RWPE2 (cell line): ENCODE measurements around the gene PRIM2.
"Not testable (repeated sequence)": the region's sequence is repeated elsewhere in the genome, so short reads cannot be mapped to it uniquely, and the experiment has no call there.

Experiments used
- ATAC-seq: fragments of 200-7000 bp; cut with Tn5 transposase; 3 replicates; pipeline ENCODE4 v1.9.1; 2021; ENCODE audit warnings: low read depth
- DNase-seq: peaks from one replicate; pipeline ENCODE4 v3.0.0-alpha.2; 2020; ENCODE audit warnings: low spot score
- H3K27ac ChIP-seq: fragments of 450-650 bp; 2 replicates; pipeline ENCODE4 v1.5.1; 2017; ENCODE audit warnings: mild to moderate bottlenecking; ENCODE audit not compliant: poor library complexity, severe bottlenecking
- H3K27me3 ChIP-seq: fragments of 250-450 bp; sonication (Bioruptor Pico); 2 replicates; pipeline ENCODE4 v1.5.1; 2021; ENCODE audit warnings: mild to moderate bottlenecking, moderate library complexity; ENCODE audit not compliant: insufficient read depth, poor library complexity, severe bottlenecking
- H3K36me3 ChIP-seq: fragments of 250-450 bp; sonication (Bioruptor Pico); 2 replicates; pipeline ENCODE4 v1.5.1; 2020; ENCODE audit warnings: low read depth, mild to moderate bottlenecking, moderate library complexity
- H3K4me1 ChIP-seq: fragments of 250-450 bp; sonication (Bioruptor Pico); 2 replicates; pipeline ENCODE4 v1.5.1; 2021; ENCODE audit warnings: mild to moderate bottlenecking, moderate library complexity; ENCODE audit not compliant: insufficient read depth, poor library complexity, severe bottlenecking
- H3K4me3 ChIP-seq: fragments of 250-450 bp; sonication (Bioruptor Pico); 2 replicates; pipeline ENCODE4 v1.5.1; 2021; ENCODE audit warnings: mild to moderate bottlenecking, moderate library complexity; ENCODE audit not compliant: severe bottlenecking
- H3K9me3 ChIP-seq: fragments of 250-450 bp; sonication (Bioruptor Pico); 2 replicates; pipeline ENCODE4 v1.5.1; 2021; ENCODE audit warnings: mild to moderate bottlenecking, moderate library complexity; ENCODE audit not compliant: severe bottlenecking
- CTCF ChIP-seq: fragments of 450-650 bp; IDR thresholded peaks from one replicate; pipeline ENCODE4 v1.5.1; 2017; ENCODE audit warnings: mild to moderate bottlenecking, moderate library complexity; ENCODE audit not compliant: poor library complexity, severe bottlenecking

PRIM2 gene

DNA sequence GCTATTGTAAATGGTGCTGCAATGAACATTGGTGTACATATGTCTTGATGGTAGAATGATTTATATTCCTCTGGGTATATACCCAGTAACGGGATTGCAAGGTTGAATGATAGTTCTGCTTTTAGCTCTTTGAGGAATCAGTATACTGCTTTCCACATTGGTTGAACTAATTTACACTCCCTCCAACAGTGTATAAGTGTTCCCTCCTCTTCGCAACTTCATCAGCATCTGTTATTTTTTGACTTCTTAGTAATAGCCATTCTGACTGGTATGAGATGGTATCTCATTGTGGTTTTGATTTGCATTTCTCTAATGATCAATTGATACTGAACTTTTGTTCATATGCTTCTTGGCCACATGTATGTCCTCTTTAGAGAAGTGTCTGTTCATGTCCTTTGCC lies 73.4 kb downstream of the PRIM2 start:
- H3K27me3 ChIP-seq, DNase-seq, H3K27ac ChIP-seq: not testable (repeated sequence)

GRCh38 chr6:57392047-57392446 lies 74.6 kb downstream of the PRIM2 start:
- not testable (repeated sequence) for H3K4me1 ChIP-seq, H3K27ac ChIP-seq, H3K36me3 ChIP-seq, H3K4me3 ChIP-seq, ATAC-seq, H3K9me3 ChIP-seq, DNase-seq, H3K27me3 ChIP-seq

More for the DNA sequence above, 73.4 kb downstream of the PRIM2 start:
- ATAC-seq, H3K4me1 ChIP-seq, H3K36me3 ChIP-seq, H3K4me3 ChIP-seq, H3K9me3 ChIP-seq: not testable (repeated sequence)

DNA sequence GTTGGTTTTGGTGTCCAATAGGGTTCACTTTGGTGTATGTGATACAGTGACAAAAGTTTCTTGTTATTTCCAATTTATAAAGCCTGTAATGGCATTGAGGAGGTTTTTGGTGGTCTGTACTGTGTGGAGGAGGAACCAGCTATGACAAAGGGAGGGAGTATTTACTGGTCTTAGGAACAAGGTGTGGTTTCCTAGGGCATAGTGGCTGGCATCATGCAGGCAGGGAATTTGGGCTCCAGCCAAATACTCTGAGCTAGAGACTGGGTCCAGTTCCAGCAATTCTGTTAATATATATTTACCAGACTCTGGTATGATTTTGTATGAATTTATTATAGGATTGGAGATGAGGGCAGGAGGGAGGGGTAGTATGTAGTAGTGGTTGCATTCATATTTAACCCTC lies 101.9 kb downstream of the PRIM2 start:
- not testable (repeated sequence) for H3K4me1 ChIP-seq, H3K27me3 ChIP-seq, H3K27ac ChIP-seq, H3K9me3 ChIP-seq, H3K36me3 ChIP-seq, H3K4me3 ChIP-seq, DNase-seq
- peak; percentile 80 for ATAC-seq

DNA sequence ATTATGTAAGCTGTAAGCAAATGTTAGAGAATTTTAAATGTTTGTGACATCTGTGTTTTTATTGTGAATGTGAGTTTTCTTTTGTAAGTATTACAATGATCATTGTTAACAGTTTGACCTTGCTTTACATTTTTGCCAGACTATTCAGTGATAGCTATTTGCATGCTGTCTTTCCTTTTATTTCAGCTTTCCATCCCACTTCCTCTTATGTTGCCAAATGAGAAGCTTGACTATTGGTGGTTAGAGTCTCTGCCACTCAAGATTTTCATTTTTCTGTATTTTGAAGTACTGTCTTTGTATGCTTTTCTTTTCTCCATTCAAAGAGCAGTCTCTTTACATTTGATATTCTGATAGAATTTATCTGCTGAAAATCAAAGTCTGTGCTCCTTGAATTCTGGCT lies 104.1 kb downstream of the PRIM2 start:
- no peaks in the 10 kb centered on the region for H3K36me3 ChIP-seq
- no peak overlapping the region for H3K4me3 ChIP-seq

DNA sequence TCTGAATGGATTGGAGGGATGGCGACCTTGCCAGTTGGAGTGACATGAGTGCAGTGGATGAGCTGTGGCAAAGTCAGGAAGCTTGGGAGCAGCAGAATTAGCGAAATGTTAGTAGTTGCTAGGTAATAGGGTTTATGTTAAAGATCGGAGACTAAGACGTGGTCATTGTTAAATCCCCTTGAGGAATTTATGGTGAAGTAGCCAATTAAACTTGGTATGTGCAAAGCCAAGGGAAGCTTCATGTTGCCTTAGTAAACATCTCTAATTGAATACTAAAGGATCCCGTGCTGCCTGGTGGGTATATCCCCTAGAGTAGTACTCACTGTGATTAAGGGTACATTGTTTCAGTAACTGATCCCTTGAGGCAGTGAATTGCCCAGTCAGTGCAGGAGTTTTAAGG lies 106.0 kb downstream of the PRIM2 start:
- TF ChIP-seq CTCF, result no peak
- no peak for DNase-seq
- Histone ChIP-seq H3K4me3 (no peak overlapping the region), H3K27ac (no peak overlapping the region), H3K36me3 (no peaks in the 10 kb centered on the region), H3K4me1 (no peaks in the 10 kb centered on the region), H3K27me3 (no peaks in the 10 kb centered on the region), H3K9me3 (no peaks in the 10 kb centered on the region)
- no peak for ATAC-seq

More for the DNA sequence above, 104.1 kb downstream of the PRIM2 start:
- Histone ChIP-seq H3K9me3 (no peaks in the 10 kb centered on the region), H3K27me3 (no peaks in the 10 kb centered on the region), H3K27ac (no peak overlapping the region), H3K4me1 (no peaks in the 10 kb centered on the region)
- TF ChIP-seq CTCF, result no peak
- no peak for ATAC-seq
- no peak for DNase-seq

DNA sequence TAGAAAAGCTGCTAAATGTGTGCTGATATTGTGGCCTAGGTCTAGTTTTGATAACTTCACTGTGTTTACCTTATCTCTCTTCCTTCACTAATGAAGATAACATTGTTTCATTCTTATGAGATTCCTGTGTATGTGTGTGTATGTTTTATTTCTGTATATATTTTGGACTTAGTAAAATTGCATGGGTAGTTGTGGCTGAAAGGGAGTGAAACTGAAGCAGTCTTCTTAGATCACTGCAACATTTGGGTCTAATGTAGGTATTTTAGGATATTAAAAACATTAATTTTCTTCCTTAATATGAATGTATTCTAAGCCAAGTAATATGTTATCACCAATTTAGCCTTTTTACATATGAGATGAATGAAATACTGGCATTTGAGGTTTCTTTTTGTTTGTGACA lies 114.3 kb downstream of the PRIM2 start:
- not testable (repeated sequence) for DNase-seq, H3K27me3 ChIP-seq, H3K9me3 ChIP-seq, H3K4me3 ChIP-seq, H3K36me3 ChIP-seq
- ATAC-seq, result peak; percentile 10; the same call in 1 of the 3 replicates
- Histone ChIP-seq H3K27ac (peak overlapping the region; percentile 79), H3K4me1 (peaks cover 38% of the 10 kb centered on the region)

GRCh38 chr6:57432157-57432556 lies 114.7 kb downstream of the PRIM2 start:
- Histone ChIP-seq H3K27ac (peak overlapping the region; percentile 79), H3K9me3 (no peaks in the 10 kb centered on the region), H3K36me3 (no peaks in the 10 kb centered on the region), H3K27me3 (no peaks in the 10 kb centered on the region), H3K4me3 (no peak overlapping the region), H3K4me1 (peaks cover 38% of the 10 kb centered on the region)
- no peak for DNase-seq
- peak; percentile 86 for ATAC-seq
- no peak for TF ChIP-seq CTCF
